Measurements from ENCODE around the gene OR52L1. TPM values are rescaled to one million over a fixed set of nuclear protein-coding genes. Genes with fewer than 3 reads are reported as not detected.

OR52L1 gene
- total RNA-seq, 2 experiments from 2014 or later: not detected

DNA sequence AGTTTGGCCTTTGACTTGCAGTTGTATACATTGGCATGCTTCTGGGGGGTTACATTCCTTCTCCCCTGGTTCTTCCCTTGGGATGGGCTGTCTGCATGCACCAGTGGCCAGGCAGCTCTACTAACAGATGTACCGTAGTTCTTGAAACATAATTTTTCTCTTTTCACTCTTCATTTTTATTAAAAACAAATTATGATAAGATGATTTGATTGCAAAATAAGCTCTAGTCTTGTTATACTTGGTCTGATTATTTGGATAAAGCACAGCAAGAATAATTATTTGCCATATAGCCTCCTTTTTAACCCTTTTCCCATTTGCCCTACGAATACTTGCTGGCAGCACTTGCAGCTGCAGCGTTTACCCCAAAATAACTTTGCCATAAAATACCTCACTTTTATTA, 31.2 kb downstream of the OR52L1 start:
- CTCF ChIA-PET: no interaction called here
- POLR2A ChIA-PET: no interaction called here

- ChIA-PET POLR2A (no interaction called here), CTCF (no interaction called here)
These were observed 44.8 kb downstream of the OR52L1 start, which contains the start of gene OR56A3 for GRCh38 chr11:5941951-5942350. Gene OR56A3 (plus strand): TSS chr11:5942251. CDS start chr11:5947347, 5,096 bp downstream.

GRCh38 chr11:5940748-5941147, 46.0 kb downstream of the OR52L1 start:
- CTCF ChIA-PET: no interaction called here
- POLR2A ChIA-PET: no interaction called here

DNA sequence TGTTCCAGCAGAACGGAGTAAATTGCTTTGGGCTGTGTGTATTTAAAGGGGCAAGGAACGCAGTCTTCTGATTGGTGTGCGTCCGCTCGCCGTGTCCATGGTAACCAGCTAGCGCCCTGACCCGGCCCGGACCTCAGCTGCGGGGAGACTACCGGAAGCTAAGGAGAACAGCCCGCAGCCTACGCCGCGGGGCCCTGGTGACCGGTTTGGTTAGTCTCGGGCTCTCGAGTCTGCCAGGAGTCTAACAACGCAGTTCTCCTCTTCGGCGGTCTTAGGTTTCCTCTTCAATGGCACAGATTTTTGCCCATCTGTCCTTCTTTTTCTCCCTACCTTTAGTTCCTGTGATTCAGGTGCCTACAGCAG, 48.2 kb downstream of the OR52L1 start:
- CTCF ChIA-PET: no interaction called here
- POLR2A ChIA-PET: no interaction called here

- ChIA-PET POLR2A (no interaction called here), CTCF (no interaction called here)
These were observed 48.8 kb downstream of the OR52L1 start for GRCh38 chr11:5937868-5938602.

Other genes starting within 250 kb of the OR52L1 start
- gene OR52N4, start 232.7 kb downstream of the OR52L1 start, total RNA-seq: under 1 TPM in 1 of 2 experiments, not detected in 1; 0.21 TPM
- not detected for gene OR52N5, start 203.6 kb downstream of the OR52L1 start, total RNA-seq
- gene OR52N1, start 195.7 kb downstream of the OR52L1 start, total RNA-seq: not detected
- not detected for gene OR52N2, start 178.1 kb downstream of the OR52L1 start, total RNA-seq
- gene OR52E6, start 145.1 kb downstream of the OR52L1 start, total RNA-seq: not detected
- not detected for gene OR52E8, start 129.3 kb downstream of the OR52L1 start, total RNA-seq
- not detected for gene OR52E4, start 106.4 kb downstream of the OR52L1 start, total RNA-seq
- not detected for gene OR52E5, start 93.8 kb downstream of the OR52L1 start, total RNA-seq
- gene OR56A3, start 44.7 kb downstream of the OR52L1 start, total RNA-seq: not detected
- not detected for gene OR56A5, start 18.5 kb downstream of the OR52L1 start, total RNA-seq
- gene OR56A4, start 20.0 kb upstream of the OR52L1 start, total RNA-seq: not detected
- gene OR56A1, start 43.8 kb upstream of the OR52L1 start, total RNA-seq: not detected
- gene OR56B4, start 120.7 kb upstream of the OR52L1 start, total RNA-seq: not detected
- gene OR52B2, start 183.3 kb upstream of the OR52L1 start, total RNA-seq: not detected
- gene OR52W1, start 212.2 kb upstream of the OR52L1 start, total RNA-seq: not detected
- not detected for gene C11orf42, start 218.6 kb upstream of the OR52L1 start, total RNA-seq
- gene FHIP1B, start 247.7 kb upstream of the OR52L1 start, total RNA-seq: 10 to 100 TPM; 17.7 to 17.8 TPM